Calu3 (cell line): ENCODE measurements around the gene ATG9B. TPM values are rescaled to one million over a fixed set of nuclear protein-coding genes. Genes with fewer than 3 reads are reported as not detected.

ENCODE experiments used
- BruUV-seq: library from RNA; stranded (reverse); fragments of 400-500 nt; replicated peaks from 2 replicates; lab custom pipeline; 2021; lab: Mats Ljungman, UMichigan
- CTCF ChIA-PET: fragments of 300-600 bp; sonication (Branson Sonifier 250); formaldehyde crosslinking; loops from one replicate; lab custom pipeline; 2022; ENCODE audit warnings: antibody characterized with exemption; lab: Charles Lee
- DNase-seq: peaks from one replicate; pipeline ENCODE4 v3.0.0; 2022
- H3K27ac Mint-ChIP-seq: one replicate; pipeline ENCODE4 v1.8.0; 2022; ENCODE audit warnings: mixed read lengths; ENCODE audit not compliant: unreplicated experiment
- H3K27me3 Mint-ChIP-seq: one replicate; pipeline ENCODE4 v1.8.0; 2022; ENCODE audit warnings: mixed read lengths; ENCODE audit not compliant: unreplicated experiment
- H3K36me3 Mint-ChIP-seq: one replicate; pipeline ENCODE4 v1.8.0; 2022; ENCODE audit warnings: mild to moderate bottlenecking, moderate library complexity, mixed read lengths; ENCODE audit not compliant: insufficient read depth, unreplicated experiment
- H3K4me1 Mint-ChIP-seq: one replicate; pipeline ENCODE4 v1.8.0; 2022; ENCODE audit warnings: mild to moderate bottlenecking, low read depth, mixed read lengths; ENCODE audit not compliant: unreplicated experiment
- H3K4me3 Mint-ChIP-seq: one replicate; pipeline ENCODE4 v1.8.0; 2022; ENCODE audit warnings: mild to moderate bottlenecking, low read depth, moderate library complexity, mixed read lengths; ENCODE audit not compliant: unreplicated experiment
- H3K9me3 Mint-ChIP-seq: one replicate; pipeline ENCODE4 v1.8.0; 2022; ENCODE audit warnings: low read depth, mixed read lengths; ENCODE audit not compliant: unreplicated experiment
- CTCF ChIP-seq: fragments of 200-600 bp; IDR thresholded peaks from one replicate; pipeline ENCODE4 v1.8.0; 2022; ENCODE audit warnings: antibody characterized with exemption; ENCODE audit not compliant: unreplicated experiment
- intact Hi-C: fragments of 100-400 bp; cut with micrococcal nuclease; formaldehyde crosslinking; loops from one replicate; pipeline ENCODE4 v1.10.0; 2022; ENCODE audit not compliant: unreplicated experiment
- total RNA-seq: library from RNA; stranded (reverse); gene quantifications from 2 replicates; pipeline ENCODE4 v1.2.3, GENCODE V29; 2022

ATG9B gene
- total RNA-seq, 1 experiment from 2014 or later, result 7.9 TPM

- peak; percentile 60 for DNase-seq
- TF ChIP-seq CTCF, result no peak
- Mint-ChIP-seq H3K9me3 (no peaks in the 10 kb centered on the region), H3K4me1 (peaks cover 9% of the 10 kb centered on the region), H3K27me3 (peaks cover 19% of the 10 kb centered on the region), H3K36me3 (no peaks in the 10 kb centered on the region), H3K4me3 (peak overlapping the region; percentile 39), H3K27ac (peak overlapping the region; percentile 47)
- CTCF ChIA-PET, result interaction anchor here (1.4 kb wide), 1 partner anchor 11 kb away, joined by 3 read pairs; no protein-coding TSS in a partner anchor
- BruUV-seq, result no TSS peak
- intact Hi-C loops, result loop anchor here (10.0 kb wide), 1 partner anchor 229 kb away; no protein-coding TSS in a partner anchor
These were observed 20.7 kb downstream of the ATG9B start for GRCh38 chr7:151003572-151003971.

- BruUV-seq, result no TSS peak
- CTCF ChIA-PET, result no interaction called here
- H3K4me3 Mint-ChIP-seq, result no peak overlapping the region
- H3K27me3 Mint-ChIP-seq, result peaks cover 24% of the 10 kb centered on the region
- TF ChIP-seq CTCF, result no peak
- H3K9me3 Mint-ChIP-seq, result no peaks in the 10 kb centered on the region
- intact Hi-C loops, result loop anchor here (10.0 kb wide), 1 partner anchor 227 kb away; no protein-coding TSS in a partner anchor
- H3K27ac Mint-ChIP-seq, result no peak overlapping the region
- peaks cover 9% of the 10 kb centered on the region for H3K4me1 Mint-ChIP-seq
- no peaks in the 10 kb centered on the region for H3K36me3 Mint-ChIP-seq
- DNase-seq, result no peak
These were observed 22.7 kb downstream of the ATG9B start for GRCh38 chr7:151001546-151001945.

- intact Hi-C loops, result loop anchor here (10.0 kb wide), 1 partner anchor 226 kb away; no protein-coding TSS in a partner anchor
- peaks cover 9% of the 10 kb centered on the region for H3K4me1 Mint-ChIP-seq
- CTCF ChIA-PET, result no interaction called here
- no peaks in the 10 kb centered on the region for H3K9me3 Mint-ChIP-seq
- DNase-seq, result no peak
- no peak overlapping the region for H3K4me3 Mint-ChIP-seq
- H3K36me3 Mint-ChIP-seq, result no peaks in the 10 kb centered on the region
- no peak for TF ChIP-seq CTCF
- BruUV-seq, result no TSS peak
- H3K27ac Mint-ChIP-seq, result no peak overlapping the region
- peaks cover 24% of the 10 kb centered on the region for H3K27me3 Mint-ChIP-seq
These were observed 23.3 kb downstream of the ATG9B start for GRCh38 chr7:151000897-151001495.

- H3K4me3 Mint-ChIP-seq, result no peak overlapping the region
These were observed 24.6 kb downstream of the ATG9B start for GRCh38 chr7:150999497-151000230.

More at GRCh38 chr7:150999497-151000230, 24.6 kb downstream of the ATG9B start:
- no TSS peak for BruUV-seq
- H3K27ac Mint-ChIP-seq, result no peak overlapping the region
- no peaks in the 10 kb centered on the region for H3K9me3 Mint-ChIP-seq
- CTCF ChIA-PET, result interaction anchor here (0.6 to 0.7 kb wide), 2 partner anchors 13 to 220 kb away, joined by 3 to 4 read pairs; no protein-coding TSS in a partner anchor
- intact Hi-C loops, result loop anchor here (10.0 kb wide), 1 partner anchor 225 kb away; no protein-coding TSS in a partner anchor
- TF ChIP-seq CTCF, result no peak
- no peak for DNase-seq
- H3K36me3 Mint-ChIP-seq, result no peaks in the 10 kb centered on the region
- peaks cover 24% of the 10 kb centered on the region for H3K27me3 Mint-ChIP-seq
- H3K4me1 Mint-ChIP-seq, result peaks cover 9% of the 10 kb centered on the region
